ENCODE data around the gene GPX4. TPM values are rescaled to one million over a fixed set of nuclear protein-coding genes. Genes with fewer than 3 reads are reported as not detected.

GPX4 gene
- total RNA-seq, 1 donor = 162 TPM

- peaks cover 19% of the 10 kb centered on the region for H3K4me1 ChIP-seq (ENCODE audit: insufficient read depth, low read length)
- no peaks in the 10 kb centered on the region for H3K9me3 ChIP-seq (ENCODE audit: low read depth, low read length)
- H3K4me3 ChIP-seq (ENCODE audit: low read length) = no peak overlapping the region
- no peaks in the 10 kb centered on the region for H3K27me3 ChIP-seq (ENCODE audit: insufficient read depth, low read length)
These were observed 47.4 kb downstream of the GPX4 start for GRCh38 chr19:1151037-1151724.

- Histone ChIP-seq H3K4me3 (ENCODE audit: low read length) (no peak overlapping the region), H3K4me1 (ENCODE audit: insufficient read depth, low read length) (peaks cover 23% of the 10 kb centered on the region), H3K9me3 (ENCODE audit: low read depth, low read length) (no peaks in the 10 kb centered on the region), H3K27me3 (ENCODE audit: insufficient read depth, low read length) (no peaks in the 10 kb centered on the region)
These were observed 48.3 kb downstream of the GPX4 start for GRCh38 chr19:1151917-1152587.

- Histone ChIP-seq H3K9me3 (ENCODE audit: low read depth, low read length) (no peaks in the 10 kb centered on the region), H3K4me1 (ENCODE audit: insufficient read depth, low read length) (peaks cover 23% of the 10 kb centered on the region), H3K4me3 (ENCODE audit: low read length) (peak overlapping the region; percentile 13), H3K27me3 (ENCODE audit: insufficient read depth, low read length) (no peaks in the 10 kb centered on the region)
These were observed 50.3 kb downstream of the GPX4 start for GRCh38 chr19:1153891-1154730.

- Histone ChIP-seq H3K4me3 (ENCODE audit: low read length) (peak overlapping the region; percentile 13), H3K27me3 (ENCODE audit: insufficient read depth, low read length) (no peaks in the 10 kb centered on the region), H3K4me1 (ENCODE audit: insufficient read depth, low read length) (peaks cover 23% of the 10 kb centered on the region), H3K9me3 (ENCODE audit: low read depth, low read length) (no peaks in the 10 kb centered on the region)
These were observed 51.0 kb downstream of the GPX4 start for GRCh38 chr19:1154731-1155351.

- no peaks in the 10 kb centered on the region for H3K27me3 ChIP-seq (ENCODE audit: insufficient read depth, low read length)
- H3K4me1 ChIP-seq (ENCODE audit: insufficient read depth, low read length) = peaks cover 23% of the 10 kb centered on the region
- H3K4me3 ChIP-seq (ENCODE audit: low read length) = peak overlapping the region; percentile 13
- H3K9me3 ChIP-seq (ENCODE audit: low read depth, low read length) = no peaks in the 10 kb centered on the region
These were observed 51.8 kb downstream of the GPX4 start for GRCh38 chr19:1155352-1156304.

Other genes with a start within 250 kb of the GPX4 start
- gene CFD, start 244.3 kb upstream of the GPX4 start, total RNA-seq = 148 TPM
- gene MED16, start 210.8 kb upstream of the GPX4 start, total RNA-seq = 15.2 TPM
- not detected for gene RNU6-9, start 210.5 kb upstream of the GPX4 start, total RNA-seq
- gene R3HDM4, start 190.8 kb upstream of the GPX4 start, total RNA-seq = 134 TPM
- gene KISS1R, start 186.7 kb upstream of the GPX4 start, total RNA-seq = 0.10 TPM
- 8.0 TPM for gene ARID3A, start 178.0 kb upstream of the GPX4 start, total RNA-seq
- 15.1 TPM for gene WDR18, start 119.6 kb upstream of the GPX4 start, total RNA-seq
- 0.21 TPM for gene GRIN3B, start 103.6 kb upstream of the GPX4 start, total RNA-seq
- 83.0 TPM for gene TMEM259, start 82.9 kb upstream of the GPX4 start, total RNA-seq
- not detected for gene RNU6-2, start 82.5 kb upstream of the GPX4 start, total RNA-seq
- gene CNN2, start 77.4 kb upstream of the GPX4 start, total RNA-seq = 152 TPM
- 28.2 TPM for gene ABCA7, start 63.9 kb upstream of the GPX4 start, total RNA-seq
- 261 TPM for gene ARHGAP45, start 36.8 kb upstream of the GPX4 start, total RNA-seq
- 48.9 TPM for gene POLR2E, start 8.6 kb upstream of the GPX4 start, total RNA-seq
- gene SBNO2, start 70.3 kb downstream of the GPX4 start, total RNA-seq = 53.8 TPM
- gene STK11, start 101.8 kb downstream of the GPX4 start, total RNA-seq = 36.7 TPM
- gene CBARP, start 134.0 kb downstream of the GPX4 start, total RNA-seq = not detected
- gene ATP5F1D, start 137.8 kb downstream of the GPX4 start, total RNA-seq = 10.4 TPM
- 67.0 TPM for gene MIDN, start 144.6 kb downstream of the GPX4 start, total RNA-seq
- 455 TPM for gene CIRBP, start 165.3 kb downstream of the GPX4 start, total RNA-seq
- gene FAM174C, start 171.5 kb downstream of the GPX4 start, total RNA-seq = 16.3 TPM
- not detected for gene EFNA2, start 181.9 kb downstream of the GPX4 start, total RNA-seq